SU-DHL-6 (cell line): ENCODE data around the gene HECTD2.

Experiments
- CTCF ChIP-seq: fragments of 200-600 bp; sonication (generic); IDR thresholded peaks from one replicate; pipeline ENCODE4 v1.5.1; 2017; ENCODE audit warnings: antibody characterized with exemption, mild to moderate bottlenecking, low read length, moderate library complexity; ENCODE audit not compliant: insufficient read depth, poor library complexity, severe bottlenecking
- EZH2phosphoT487 ChIP-seq: fragments of 200-600 bp; sonication (generic), shearing (Covaris generic); conservative IDR thresholded peaks from 2 replicates; pipeline ENCODE4 v1.6.1; 2018; ENCODE audit warnings: mild to moderate bottlenecking, antibody characterized with exemption, low read length, moderate library complexity, mixed read lengths

GRCh38 chr10:91513598-91514424 lies 103.7 kb downstream of the HECTD2 start:
- TF ChIP-seq CTCF: no peak
- no peak for TF ChIP-seq EZH2phosphoT487
